HEK293 (cell line): ENCODE measurements around the gene UBL5.
"Not testable (repeated sequence)": the region's sequence is repeated elsewhere in the genome, so short reads cannot be mapped to it uniquely, and the experiment has no call there.

Experiments
- CTCF ChIA-PET: fragments of 350-600 bp; formaldehyde crosslinking; extraction: SDS; loops from one replicate; lab custom pipeline; 2021; ENCODE audit warnings: antibody characterized with exemption; lab: Yijun Ruan, JAX
- POLR2A ChIA-PET: fragments of 300-600 bp; formaldehyde crosslinking; extraction: SDS; loops from one replicate; lab custom pipeline; 2020; ENCODE audit warnings: antibody characterized with exemption, inconsistent platforms; lab: Yijun Ruan, JAX
- H3K27ac ChIP-seq: fragments of 200-500 bp; sonication (Bioruptor generic); 2 replicates; pipeline ENCODE4 v1.5.1; 2014; ENCODE audit warnings: low read depth, low read length, control low read depth, inconsistent platforms; ENCODE audit errors: extremely low read depth
- H3K36me3 ChIP-seq, 2 experiments: fragments of 200-500 bp in 1 of 2; sonication (Bioruptor generic) in 1 of 2; 1 replicate in 1 of 2; 2 replicates in 1 of 2; pipeline ENCODE4 v1.5.1; 2014 to 2017; ENCODE audit warnings: inconsistent platforms in 2 of 2, low read length in 2 of 2; ENCODE audit not compliant: control insufficient read depth in 2 of 2, insufficient read depth in 1 of 2
- H3K4me1 ChIP-seq: fragments of 200-500 bp; sonication (Bioruptor generic); 2 replicates; pipeline ENCODE4 v1.5.1; 2014; ENCODE audit warnings: mild to moderate bottlenecking, low read length, inconsistent platforms; ENCODE audit not compliant: control insufficient read depth, insufficient read depth
- H3K4me3 ChIP-seq: 2 replicates; pipeline ENCODE4 v1.5.1; 2011; ENCODE audit warnings: low read depth, mild to moderate bottlenecking, control low read depth, low read length, moderate library complexity
- H3K9me3 ChIP-seq: fragments of 200-500 bp; sonication (Bioruptor generic); 2 replicates; pipeline ENCODE4 v1.5.1; 2014; ENCODE audit warnings: low read depth, low read length, inconsistent platforms; ENCODE audit not compliant: control insufficient read depth, insufficient read depth
- IKZF3 ChIP-seq: fragments of 450-650 bp; IDR thresholded peaks from 2 replicates; pipeline ENCODE4 v1.5.0; 2018; ENCODE audit warnings: missing biosample characterization, mild to moderate bottlenecking, missing genetic modification characterization, moderate library complexity
- KLF10 ChIP-seq: fragments of 450-650 bp; IDR thresholded peaks from 2 replicates; pipeline ENCODE4 v1.5.1; 2018; ENCODE audit warnings: missing biosample characterization, mild to moderate bottlenecking, missing genetic modification characterization
- KLF9 ChIP-seq: fragments of 450-650 bp; formaldehyde crosslinking; IDR thresholded peaks from 2 replicates; pipeline ENCODE4 v1.5.1; 2016; ENCODE audit warnings: missing biosample characterization, missing genetic modification characterization, low read depth
- SCRT1 ChIP-seq: fragments of 450-650 bp; formaldehyde crosslinking; IDR thresholded peaks from 2 replicates; pipeline ENCODE4 v1.5.1; 2016; ENCODE audit warnings: missing biosample characterization, missing genetic modification characterization, borderline replicate concordance
- SP3 ChIP-seq: fragments of 450-650 bp; formaldehyde crosslinking; IDR thresholded peaks from 2 replicates; pipeline ENCODE4 v1.5.1; 2016; ENCODE audit warnings: missing biosample characterization, missing genetic modification characterization
- ZNF202 ChIP-seq: fragments of 450-650 bp; formaldehyde crosslinking; IDR thresholded peaks from 2 replicates; pipeline ENCODE4 v1.5.1; 2016; ENCODE audit warnings: missing biosample characterization, missing genetic modification characterization, borderline replicate concordance
- ZNF37A ChIP-seq: fragments of 450-650 bp; IDR thresholded peaks from 2 replicates; pipeline ENCODE4 v1.5.1; 2018; ENCODE audit warnings: missing biosample characterization, missing genetic modification characterization
- ZNF426 ChIP-seq: fragments of 450-650 bp; formaldehyde crosslinking; IDR thresholded peaks from 2 replicates; pipeline ENCODE4 v1.5.1; 2017; ENCODE audit warnings: missing biosample characterization, missing genetic modification characterization, mild to moderate bottlenecking, inconsistent platforms, moderate library complexity
- ZNF629 ChIP-seq: fragments of 450-650 bp; formaldehyde crosslinking; IDR thresholded peaks from 2 replicates; pipeline ENCODE4 v1.5.1; 2017; ENCODE audit warnings: missing biosample characterization, missing genetic modification characterization
- ZNF747 ChIP-seq: fragments of 450-650 bp; formaldehyde crosslinking; IDR thresholded peaks from 2 replicates; pipeline ENCODE4 v1.5.1; 2016; ENCODE audit warnings: missing biosample characterization, missing genetic modification characterization
- ZNF785 ChIP-seq: fragments of 450-650 bp; formaldehyde crosslinking; IDR thresholded peaks from 2 replicates; pipeline ENCODE4 v1.5.1; 2016; ENCODE audit warnings: missing biosample characterization, missing genetic modification characterization
- TF ChIP-seq, protein P1 (sequence below): fragments of 450-650 bp; formaldehyde crosslinking; conservative IDR thresholded peaks from 2 replicates; pipeline ENCODE4 v1.5.1; 2016; ENCODE audit warnings: low read depth, missing biosample characterization, missing genetic modification characterization
- TF ChIP-seq, protein P2 (sequence below): fragments of 450-650 bp; formaldehyde crosslinking; IDR thresholded peaks from 2 replicates; pipeline ENCODE4 v1.5.1; 2016; ENCODE audit warnings: missing biosample characterization, missing genetic modification characterization
- TF ChIP-seq, protein P3 (sequence below): fragments of 450-650 bp; formaldehyde crosslinking; IDR thresholded peaks from 2 replicates; pipeline ENCODE4 v1.5.1; 2016; ENCODE audit warnings: missing biosample characterization, missing genetic modification characterization, borderline replicate concordance
- TF ChIP-seq, protein P4 (sequence below): fragments of 450-650 bp; formaldehyde crosslinking; IDR thresholded peaks from 2 replicates; pipeline ENCODE4 v1.5.1; 2017; ENCODE audit warnings: missing biosample characterization, missing genetic modification characterization

UBL5 gene

DNA sequence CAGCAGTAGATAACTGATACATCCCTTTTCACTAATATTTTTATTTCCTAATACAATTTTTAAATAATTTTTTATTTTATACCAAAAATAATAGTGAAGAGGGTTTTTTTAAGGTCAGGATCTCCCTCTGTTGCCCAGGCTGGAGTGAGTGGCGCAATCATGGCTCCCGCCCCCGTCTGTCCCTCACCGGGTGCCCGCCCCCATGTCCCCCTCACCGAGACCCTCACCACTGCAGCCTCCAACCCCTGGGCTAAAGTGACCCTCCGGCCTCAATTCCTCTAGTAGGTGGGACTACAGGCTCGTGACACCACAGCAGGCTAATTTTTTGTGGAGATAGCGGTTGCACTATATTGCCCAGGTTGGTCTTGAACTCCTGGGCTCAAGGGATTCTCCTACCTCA lies 41.4 kb upstream of the UBL5 start:
- H3K27ac ChIP-seq = no peak overlapping the region
- ChIA-PET POLR2A (no interaction called here), CTCF (no interaction called here)
- H3K36me3 ChIP-seq = no peaks in the 10 kb centered on the region
- TF ChIP-seq KLF9 (tag by site-specific recombination) (no peak), KLF10 (tag by site-specific recombination) (no peak)
- peaks cover 5% of the 10 kb centered on the region for H3K4me1 ChIP-seq
- no peaks in the 10 kb centered on the region for H3K9me3 ChIP-seq
- H3K4me3 ChIP-seq = peak overlapping the region; percentile 70

DNA sequence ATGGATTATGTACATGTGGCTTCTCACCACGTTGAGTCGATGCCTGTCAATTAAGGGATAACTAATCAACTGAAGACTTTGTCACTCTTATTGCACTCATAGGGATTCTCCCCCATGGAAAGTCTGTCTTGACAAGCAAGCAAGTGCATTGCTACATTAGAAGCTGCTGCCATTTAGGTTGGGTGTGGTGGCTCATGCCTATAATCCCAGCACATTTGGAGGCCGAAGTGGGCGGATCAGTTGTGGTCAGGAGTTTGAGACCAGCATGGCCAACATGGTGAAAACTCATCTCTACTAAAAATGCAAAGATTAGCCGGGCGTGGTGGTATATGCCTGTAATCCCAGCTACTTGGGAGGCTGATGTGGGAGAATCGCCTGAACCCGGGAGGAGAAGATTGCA lies 40.9 kb upstream of the UBL5 start:
- no peaks in the 10 kb centered on the region for H3K9me3 ChIP-seq
- TF ChIP-seq ZNF747 (tag by site-specific recombination) = no peak
- TF ChIP-seq, protein P1, sequence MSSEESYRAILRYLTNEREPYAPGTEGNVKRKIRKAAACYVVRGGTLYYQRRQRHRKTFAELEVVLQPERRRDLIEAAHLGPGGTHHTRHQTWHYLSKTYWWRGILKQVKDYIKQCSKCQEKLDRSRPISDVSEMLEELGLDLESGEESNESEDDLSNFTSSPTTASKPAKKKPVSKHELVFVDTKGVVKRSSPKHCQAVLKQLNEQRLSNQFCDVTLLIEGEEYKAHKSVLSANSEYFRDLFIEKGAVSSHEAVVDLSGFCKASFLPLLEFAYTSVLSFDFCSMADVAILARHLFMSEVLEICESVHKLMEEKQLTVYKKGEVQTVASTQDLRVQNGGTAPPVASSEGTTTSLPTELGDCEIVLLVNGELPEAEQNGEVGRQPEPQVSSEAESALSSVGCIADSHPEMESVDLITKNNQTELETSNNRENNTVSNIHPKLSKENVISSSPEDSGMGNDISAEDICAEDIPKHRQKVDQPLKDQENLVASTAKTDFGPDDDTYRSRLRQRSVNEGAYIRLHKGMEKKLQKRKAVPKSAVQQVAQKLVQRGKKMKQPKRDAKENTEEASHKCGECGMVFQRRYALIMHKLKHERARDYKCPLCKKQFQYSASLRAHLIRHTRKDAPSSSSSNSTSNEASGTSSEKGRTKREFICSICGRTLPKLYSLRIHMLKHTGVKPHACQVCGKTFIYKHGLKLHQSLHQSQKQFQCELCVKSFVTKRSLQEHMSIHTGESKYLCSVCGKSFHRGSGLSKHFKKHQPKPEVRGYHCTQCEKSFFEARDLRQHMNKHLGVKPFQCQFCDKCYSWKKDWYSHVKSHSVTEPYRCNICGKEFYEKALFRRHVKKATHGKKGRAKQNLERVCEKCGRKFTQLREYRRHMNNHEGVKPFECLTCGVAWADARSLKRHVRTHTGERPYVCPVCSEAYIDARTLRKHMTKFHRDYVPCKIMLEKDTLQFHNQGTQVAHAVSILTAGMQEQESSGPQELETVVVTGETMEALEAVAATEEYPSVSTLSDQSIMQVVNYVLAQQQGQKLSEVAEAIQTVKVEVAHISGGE (tag by site-specific recombination) = no peak
- TF ChIP-seq, protein P2, sequence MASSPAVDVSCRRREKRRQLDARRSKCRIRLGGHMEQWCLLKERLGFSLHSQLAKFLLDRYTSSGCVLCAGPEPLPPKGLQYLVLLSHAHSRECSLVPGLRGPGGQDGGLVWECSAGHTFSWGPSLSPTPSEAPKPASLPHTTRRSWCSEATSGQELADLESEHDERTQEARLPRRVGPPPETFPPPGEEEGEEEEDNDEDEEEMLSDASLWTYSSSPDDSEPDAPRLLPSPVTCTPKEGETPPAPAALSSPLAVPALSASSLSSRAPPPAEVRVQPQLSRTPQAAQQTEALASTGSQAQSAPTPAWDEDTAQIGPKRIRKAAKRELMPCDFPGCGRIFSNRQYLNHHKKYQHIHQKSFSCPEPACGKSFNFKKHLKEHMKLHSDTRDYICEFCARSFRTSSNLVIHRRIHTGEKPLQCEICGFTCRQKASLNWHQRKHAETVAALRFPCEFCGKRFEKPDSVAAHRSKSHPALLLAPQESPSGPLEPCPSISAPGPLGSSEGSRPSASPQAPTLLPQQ = no peak
- no peak for TF ChIP-seq ZNF629 (tag by site-specific recombination)
- TF ChIP-seq ZNF202 (tag by site-specific recombination) = no peak
- TF ChIP-seq SCRT1 (tag by site-specific recombination) = no peak
- TF ChIP-seq, protein P3, sequence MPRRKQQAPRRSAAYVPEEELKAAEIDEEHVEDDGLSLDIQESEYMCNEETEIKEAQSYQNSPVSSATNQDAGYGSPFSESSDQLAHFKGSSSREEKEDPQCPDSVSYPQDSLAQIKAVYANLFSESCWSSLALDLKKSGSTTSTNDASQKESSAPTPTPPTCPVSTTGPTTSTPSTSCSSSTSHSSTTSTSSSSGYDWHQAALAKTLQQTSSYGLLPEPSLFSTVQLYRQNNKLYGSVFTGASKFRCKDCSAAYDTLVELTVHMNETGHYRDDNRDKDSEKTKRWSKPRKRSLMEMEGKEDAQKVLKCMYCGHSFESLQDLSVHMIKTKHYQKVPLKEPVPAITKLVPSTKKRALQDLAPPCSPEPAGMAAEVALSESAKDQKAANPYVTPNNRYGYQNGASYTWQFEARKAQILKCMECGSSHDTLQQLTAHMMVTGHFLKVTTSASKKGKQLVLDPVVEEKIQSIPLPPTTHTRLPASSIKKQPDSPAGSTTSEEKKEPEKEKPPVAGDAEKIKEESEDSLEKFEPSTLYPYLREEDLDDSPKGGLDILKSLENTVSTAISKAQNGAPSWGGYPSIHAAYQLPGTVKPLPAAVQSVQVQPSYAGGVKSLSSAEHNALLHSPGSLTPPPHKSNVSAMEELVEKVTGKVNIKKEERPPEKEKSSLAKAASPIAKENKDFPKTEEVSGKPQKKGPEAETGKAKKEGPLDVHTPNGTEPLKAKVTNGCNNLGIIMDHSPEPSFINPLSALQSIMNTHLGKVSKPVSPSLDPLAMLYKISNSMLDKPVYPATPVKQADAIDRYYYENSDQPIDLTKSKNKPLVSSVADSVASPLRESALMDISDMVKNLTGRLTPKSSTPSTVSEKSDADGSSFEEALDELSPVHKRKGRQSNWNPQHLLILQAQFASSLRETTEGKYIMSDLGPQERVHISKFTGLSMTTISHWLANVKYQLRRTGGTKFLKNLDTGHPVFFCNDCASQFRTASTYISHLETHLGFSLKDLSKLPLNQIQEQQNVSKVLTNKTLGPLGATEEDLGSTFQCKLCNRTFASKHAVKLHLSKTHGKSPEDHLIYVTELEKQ (tag by site-specific recombination) = no peak
- no peak for TF ChIP-seq SP3 (tag by site-specific recombination)
- TF ChIP-seq ZNF426 (tag by site-specific recombination) = no peak
- no peak for TF ChIP-seq ZNF785
- TF ChIP-seq IKZF3 (tag by site-specific recombination) = no peak
- TF ChIP-seq, protein P4, sequence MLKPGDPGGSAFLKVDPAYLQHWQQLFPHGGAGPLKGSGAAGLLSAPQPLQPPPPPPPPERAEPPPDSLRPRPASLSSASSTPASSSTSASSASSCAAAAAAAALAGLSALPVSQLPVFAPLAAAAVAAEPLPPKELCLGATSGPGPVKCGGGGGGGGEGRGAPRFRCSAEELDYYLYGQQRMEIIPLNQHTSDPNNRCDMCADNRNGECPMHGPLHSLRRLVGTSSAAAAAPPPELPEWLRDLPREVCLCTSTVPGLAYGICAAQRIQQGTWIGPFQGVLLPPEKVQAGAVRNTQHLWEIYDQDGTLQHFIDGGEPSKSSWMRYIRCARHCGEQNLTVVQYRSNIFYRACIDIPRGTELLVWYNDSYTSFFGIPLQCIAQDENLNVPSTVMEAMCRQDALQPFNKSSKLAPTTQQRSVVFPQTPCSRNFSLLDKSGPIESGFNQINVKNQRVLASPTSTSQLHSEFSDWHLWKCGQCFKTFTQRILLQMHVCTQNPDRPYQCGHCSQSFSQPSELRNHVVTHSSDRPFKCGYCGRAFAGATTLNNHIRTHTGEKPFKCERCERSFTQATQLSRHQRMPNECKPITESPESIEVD (tag by site-specific recombination) = no peak
- no peak for TF ChIP-seq ZNF37A (tag by site-specific recombination)
- TF ChIP-seq, all 188 proteins: peak for 0
- H3K4me3 ChIP-seq = no peak overlapping the region
- ChIA-PET POLR2A (no interaction called here), CTCF (no interaction called here)
- H3K4me1 ChIP-seq = peaks cover 5% of the 10 kb centered on the region
- H3K36me3 ChIP-seq = no peaks in the 10 kb centered on the region
- no peak overlapping the region for H3K27ac ChIP-seq

DNA sequence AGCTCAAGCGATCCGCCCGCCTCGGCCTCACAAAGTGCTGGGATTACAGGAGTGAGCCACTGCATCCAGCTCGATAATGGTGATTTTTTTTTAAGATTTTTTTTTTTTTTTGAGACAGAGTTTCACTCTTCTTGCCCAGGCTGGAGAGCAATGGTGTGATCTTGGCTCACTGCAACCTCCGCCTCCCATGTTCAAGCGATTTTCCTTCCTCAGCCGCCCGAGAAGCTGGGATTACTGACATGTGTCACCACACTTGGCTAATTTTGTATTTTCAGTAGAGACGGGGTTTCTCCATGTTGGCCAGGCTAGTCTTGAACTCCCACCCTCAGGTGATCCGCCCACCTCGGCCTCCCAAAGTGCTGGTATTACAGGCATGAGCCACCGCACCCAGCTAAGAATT lies 39.1 kb upstream of the UBL5 start:
- H3K36me3 ChIP-seq, POLR2A ChIA-PET: not testable (repeated sequence)
- CTCF ChIA-PET = interaction anchor here (0.7 to 1.8 kb wide), 2 partner anchors 39 to 163 kb away, joined by 5 to 7 read pairs; partner anchors contain the start of gene UBL5

More for the DNA sequence above, 39.1 kb upstream of the UBL5 start:
- H3K9me3 ChIP-seq, H3K4me3 ChIP-seq, H3K4me1 ChIP-seq, H3K27ac ChIP-seq: not testable (repeated sequence)
